SK-N-SH (cell line): ENCODE results near the gene TNNT3. TPM values are rescaled to one million over a fixed set of nuclear protein-coding genes. Genes with fewer than 3 reads are reported as not detected.

Experiments
- CTCF ChIA-PET: fragments of 300-600, 350-600 bp; formaldehyde crosslinking; extraction: SDS; loops from one replicate; lab custom pipeline; 2021; lab: Yijun Ruan, JAX
- POLR2A ChIA-PET: fragments of 350-600 bp; sonication (Branson Sonifier 250); formaldehyde crosslinking; extraction: SDS; loops from one replicate; lab custom pipeline; 2020; ENCODE audit warnings: antibody characterized with exemption, inconsistent platforms; lab: Yijun Ruan, JAX
- DNase-seq: peaks from one replicate; pipeline ENCODE4 v3.0.0; 2012
- H2AFZ ChIP-seq: fragments of 200-600 bp; sonication (generic); 2 replicates; pipeline ENCODE4 v1.8.1; 2016; ENCODE audit warnings: antibody characterized with exemption, mild to moderate bottlenecking, low read depth
- H3F3A ChIP-seq: fragments of 200-600 bp; sonication (generic); replicated peaks from 2 replicates; pipeline ENCODE3; 2016; ENCODE audit warnings: antibody characterized with exemption, mild to moderate bottlenecking; ENCODE audit not compliant: insufficient read depth
- H3K27ac ChIP-seq, 2 experiments: fragments of 200-500 bp in 1 of 2; fragments of 200-600 bp in 1 of 2; sonication (Bioruptor generic) in 1 of 2; sonication (generic), shearing (Covaris generic) in 1 of 2; 2 replicates each; pipeline versions ENCODE4 v1.5.1 to v1.6.1; 2014 to 2016; ENCODE audit warnings: low read depth in 2 of 2, inconsistent platforms in 1 of 2, low read length in 1 of 2, mild to moderate bottlenecking in 1 of 2, mixed read lengths in 1 of 2
- H3K27me3 ChIP-seq: fragments of 200-600 bp; sonication (generic), shearing (Covaris generic); 2 replicates; pipeline ENCODE4 v1.6.1; 2016; ENCODE audit warnings: mixed run types; ENCODE audit not compliant: insufficient read depth
- H3K36me3 ChIP-seq, 2 experiments: fragments of 200-500 bp in 1 of 2; fragments of 200-600 bp in 1 of 2; sonication (Bioruptor generic) in 1 of 2; sonication (generic) in 1 of 2; replicated peaks in 1 of 2; 2 replicates each; pipeline versions ENCODE3 to v1.5.1; 2014 to 2016; ENCODE audit warnings: low read length in 1 of 2, mild to moderate bottlenecking in 1 of 2; ENCODE audit not compliant: insufficient read depth in 2 of 2, control insufficient read depth in 1 of 2
- H3K4me1 ChIP-seq, 2 experiments: fragments of 200-500 bp in 1 of 2; fragments of 200-600 bp in 1 of 2; sonication (Bioruptor generic) in 1 of 2; sonication (generic), shearing (Covaris generic) in 1 of 2; 2 replicates each; pipeline versions ENCODE4 v1.5.1 to v1.6.1; 2014 to 2016; ENCODE audit warnings: low read depth in 1 of 2, low read length in 1 of 2, mixed run types in 1 of 2; ENCODE audit not compliant: insufficient read depth in 2 of 2, control insufficient read depth in 1 of 2
- H3K4me2 ChIP-seq: fragments of 200-600 bp; sonication (generic), shearing (Covaris generic); 2 replicates; pipeline ENCODE4 v1.6.1; 2017; ENCODE audit warnings: mixed run types
- H3K4me3 ChIP-seq, 2 experiments: fragments of 200-500 bp in 1 of 2; fragments of 200-600 bp in 1 of 2; sonication (Bioruptor generic) in 1 of 2; sonication (generic), shearing (Covaris generic) in 1 of 2; 2 replicates each; pipeline versions ENCODE4 v1.5.1 to v1.8.1; 2014 to 2016; ENCODE audit warnings: low read depth in 2 of 2, inconsistent platforms in 1 of 2, low read length in 1 of 2, mild to moderate bottlenecking in 1 of 2, mixed read lengths in 1 of 2, moderate library complexity in 1 of 2
- H3K79me2 ChIP-seq: fragments of 200-600 bp; sonication (generic); 2 replicates; pipeline ENCODE4 v1.8.1; 2017; ENCODE audit warnings: mild to moderate bottlenecking; ENCODE audit not compliant: insufficient read depth
- H3K9ac ChIP-seq: fragments of 200-600 bp; sonication (generic); 2 replicates; pipeline ENCODE4 v1.6.1; 2017; ENCODE audit warnings: mixed run types
- H3K9me2 ChIP-seq: fragments of 200-600 bp; sonication (generic); 2 replicates; pipeline ENCODE4 v1.6.1; 2017; ENCODE audit warnings: mixed run types
- H3K9me3 ChIP-seq: fragments of 200-600 bp; sonication (generic); 2 replicates; pipeline ENCODE4 v1.6.1; 2017; ENCODE audit warnings: mixed run types, mild to moderate bottlenecking, moderate library complexity
- H4K20me1 ChIP-seq: fragments of 200-600 bp; sonication (generic); 2 replicates; pipeline ENCODE4 v1.6.1; 2017; ENCODE audit warnings: mild to moderate bottlenecking, mixed run types; ENCODE audit not compliant: insufficient read depth
- ELF1 ChIP-seq: IDR thresholded peaks from 2 replicates; pipeline ENCODE4 v1.4.0; 2012
- EP300 ChIP-seq, 2 experiments: IDR thresholded peaks; 2 replicates each; pipeline versions ENCODE4 v1.4.0 to v1.6.1; 2012; ENCODE audit warnings: borderline replicate concordance in 1 of 2, low read depth in 1 of 2, low read length in 1 of 2
- FOSL2 ChIP-seq: IDR thresholded peaks from 2 replicates; pipeline ENCODE4 v1.4.0; 2012; ENCODE audit warnings: low read depth, mild to moderate bottlenecking, moderate library complexity, borderline replicate concordance
- GATA2 ChIP-seq: sonication (generic); formaldehyde crosslinking; IDR thresholded peaks from 2 replicates; pipeline ENCODE4 v1.5.0; 2020; ENCODE audit warnings: mild to moderate bottlenecking, missing genetic modification reagents
- IRF3 ChIP-seq: fragments of 150-350 bp; IDR thresholded peaks from 2 replicates; pipeline ENCODE4 v1.6.1; 2016; ENCODE audit warnings: mild to moderate bottlenecking, low read depth, low read length
- JUND ChIP-seq: IDR thresholded peaks from 2 replicates; pipeline ENCODE4 v1.4.0; 2012
- MEF2A ChIP-seq: IDR thresholded peaks from 2 replicates; pipeline ENCODE4 v1.4.0; 2012; ENCODE audit warnings: low read depth, borderline replicate concordance
- MXI1 ChIP-seq: IDR thresholded peaks from 2 replicates; pipeline ENCODE4 v1.6.1; 2012; ENCODE audit warnings: mild to moderate bottlenecking, low read depth, low read length, improper control_type of control experiment
- NFIC ChIP-seq: IDR thresholded peaks from 2 replicates; pipeline ENCODE4 v1.4.0; 2012; ENCODE audit warnings: borderline replicate concordance
- POLR2AphosphoS5 ChIP-seq: IDR thresholded peaks from 2 replicates; pipeline ENCODE4 v1.6.1; 2012; ENCODE audit warnings: low read depth, low read length
- RAD21 ChIP-seq: IDR thresholded peaks from 2 replicates; pipeline ENCODE4 v1.6.1; 2012; ENCODE audit warnings: mild to moderate bottlenecking, low read length
- RCOR1 ChIP-seq: fragments of 150-350 bp; IDR thresholded peaks from 2 replicates; pipeline ENCODE4 v1.6.1; 2017; ENCODE audit warnings: antibody characterized with exemption, low read length
- REST ChIP-seq: IDR thresholded peaks from 2 replicates; pipeline ENCODE4 v1.6.1; 2012; ENCODE audit warnings: mild to moderate bottlenecking, low read depth, low read length, moderate library complexity
- RFX5 ChIP-seq: IDR thresholded peaks from 2 replicates; pipeline ENCODE4 v1.6.1; 2012; ENCODE audit warnings: mild to moderate bottlenecking, improper control_type of control experiment, low read length
- WGBS: methylation state at CpG from one replicate; pipeline ENCODE4 v1.1.6; 2017; ENCODE audit warnings: low lambda C conversion rate; 5-methylcytosine and 5-hydroxymethylcytosine counted together
- polyA plus RNA-seq, 3 experiments: library from polyadenylated mRNA; depleted of rRNA; stranded (reverse); fragments of >200 nt; gene quantifications; 2 replicates each; pipeline ENCODE4 v1.2.3, GENCODE V29; 2012

TNNT3 gene
- polyA plus RNA-seq, 1 of the 3 experiments (the other 2 are of a cell fraction) = not detected

- 84% methylated on average over 28 of the region's 50 CpGs for WGBS
- POLR2A ChIA-PET = interaction anchor here (1.0 kb wide), 1 partner anchor 12 kb away, joined by 3 read pairs; no protein-coding TSS in a partner anchor
- H3K9me2 ChIP-seq = no peaks in the 10 kb centered on the region
- H3K27ac ChIP-seq = no peak overlapping the region
- H3K9ac ChIP-seq = no peak overlapping the region
- H3K4me2 ChIP-seq = no peak overlapping the region
- no peaks in the 10 kb centered on the region for H3F3A ChIP-seq
- no peak overlapping the region for H2AFZ ChIP-seq
- no peaks in the 10 kb centered on the region for H4K20me1 ChIP-seq
- CTCF ChIA-PET = interaction anchor here (1.4 to 2.9 kb wide), 3 partner anchors 12 to 177 kb away, joined by 5 to 15 read pairs (median 12); no protein-coding TSS in a partner anchor
- H3K4me1 ChIP-seq = peaks cover 0 to 33% of the 10 kb centered on the region in 2 experiments; a peak in 1 of 4 replicates
- no peaks in the 10 kb centered on the region for H3K9me3 ChIP-seq
- DNase-seq = no peak
- H3K79me2 ChIP-seq = no peaks in the 10 kb centered on the region
- no peaks in the 10 kb centered on the region for H3K36me3 ChIP-seq
- H3K4me3 ChIP-seq = no peak overlapping the region
- TF ChIP-seq NFIC (no peak), POLR2AphosphoS5 (no peak), IRF3 (no peak), ELF1 (no peak), EP300 (IDR thresholded peaks at IDR 0.05; ENCODE audit: borderline replicate concordance in 1 of 2, low read depth in 1 of 2, low read length in 1 of 2) (no peak), RFX5 (no peak), GATA2 (CRISPR knock-in tag) (no peak), RCOR1 (no peak), MEF2A (no peak), MXI1 (no peak), FOSL2 (no peak), RAD21 (no peak), JUND (no peak), REST (no peak)
- no peaks in the 10 kb centered on the region for H3K27me3 ChIP-seq
Observed at GRCh38 chr11:1870721-1871466, 48.6 kb upstream of the TNNT3 start.
